Stimulated activated CD4-positive, alpha-beta T cell treated with anti-CD3 and anti-CD28 coated beads, Interleukin-1b, Interleukin-23, amount 100 ng/mL, for 1 hour (primary cell): ENCODE results near the gene NEURL3.
"Not testable (repeated sequence)": the region's sequence is repeated elsewhere in the genome, so short reads cannot be mapped to it uniquely, and the experiment has no call there.

Experiments used
- DNase-seq, 2 donors: peaks; one replicate each; pipeline ENCODE4 v3.0.0-alpha.2; 2020; ENCODE audit warnings: low read depth in 2 of 2

Gene NEURL3

DNA sequence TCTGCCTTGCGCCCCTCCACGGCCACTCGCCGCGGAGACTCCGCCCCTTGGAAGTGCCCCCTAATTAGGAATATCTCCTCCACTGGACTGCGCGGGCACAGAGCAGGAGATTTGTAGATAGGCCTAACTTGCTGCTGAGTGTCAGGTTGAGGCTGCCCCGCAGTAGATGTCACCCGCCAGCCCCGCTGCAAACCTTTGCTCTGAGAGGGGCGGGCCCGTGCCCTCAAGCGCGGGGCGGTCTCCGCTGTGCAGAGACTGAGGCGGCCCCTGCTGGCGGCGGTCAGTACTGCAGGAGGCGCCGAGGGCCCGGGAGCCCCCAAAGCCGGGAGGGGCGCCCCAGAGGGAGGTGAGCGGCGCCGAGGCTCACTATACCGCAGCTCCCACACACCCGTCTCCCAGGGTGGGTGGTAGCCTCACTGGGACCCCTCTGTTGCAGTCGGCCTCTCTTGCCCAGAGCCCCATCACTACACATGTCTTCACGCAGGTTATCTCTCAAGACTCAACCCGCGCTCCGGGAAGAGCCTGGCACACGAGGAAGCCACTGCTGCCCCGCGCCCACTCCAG, 2.9 kb upstream of the NEURL3 start:
- peak; percentile 79 to 92 for DNase-seq

DNA sequence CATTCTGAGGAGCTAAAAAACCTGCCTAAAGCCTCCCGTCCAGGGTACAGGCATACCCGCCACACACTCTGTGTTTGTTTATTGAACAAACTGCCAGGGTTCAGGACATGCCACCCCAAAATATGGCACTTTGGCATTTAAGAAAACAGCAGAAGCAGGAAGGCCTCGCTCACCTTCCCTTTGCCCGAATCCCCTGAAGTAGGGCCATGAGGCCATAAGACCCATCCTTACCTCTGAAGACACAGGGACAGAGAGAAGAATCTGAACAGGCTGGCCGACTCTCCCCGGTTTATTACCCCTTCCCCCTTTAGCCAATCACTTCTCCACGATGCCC, 1.7 kb upstream of the NEURL3 start:
- DNase-seq, result no peak

DNA sequence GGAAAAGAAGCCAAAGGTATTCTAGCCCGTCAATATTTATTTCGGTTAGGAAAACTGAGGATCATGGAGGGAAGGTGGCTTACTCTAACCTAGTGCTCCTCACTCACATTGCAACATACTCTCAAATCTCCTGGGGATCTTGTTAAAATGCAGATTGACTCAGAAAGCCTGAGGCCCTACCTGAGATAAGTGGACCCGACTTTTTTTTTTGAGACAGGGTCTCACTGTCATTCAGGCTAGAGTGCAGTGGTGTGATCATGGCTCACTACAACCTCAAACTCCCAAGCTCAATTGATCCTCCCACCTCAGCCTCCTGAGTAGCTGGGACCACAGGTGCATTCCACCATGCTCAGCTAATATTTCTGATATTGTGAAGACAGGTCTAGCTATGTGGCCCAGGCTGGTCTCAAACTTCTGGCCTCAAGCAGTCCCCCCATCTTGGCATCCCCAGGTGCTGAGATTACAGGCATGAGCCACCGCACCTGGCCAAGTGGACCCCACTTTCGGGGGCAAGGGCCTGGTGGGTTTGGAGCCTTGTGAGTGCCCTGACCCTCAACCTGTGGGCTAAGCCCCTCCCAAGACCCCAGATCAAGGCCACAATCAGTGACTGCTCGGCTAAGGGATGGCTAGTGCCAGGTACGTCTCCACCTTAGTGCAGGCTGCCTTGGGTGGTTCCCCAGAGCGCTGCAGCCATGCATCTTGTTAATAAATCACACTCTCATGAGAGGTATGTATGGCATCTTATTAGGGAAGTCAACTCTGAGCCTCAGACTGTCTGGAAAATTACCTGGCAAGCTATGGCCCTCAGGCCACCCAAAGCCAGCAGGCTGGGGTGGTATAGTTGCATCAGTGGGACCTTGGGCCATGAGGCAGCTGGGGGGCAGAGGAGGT, 1.1 kb upstream of the NEURL3 start:
- no peak for DNase-seq

DNA sequence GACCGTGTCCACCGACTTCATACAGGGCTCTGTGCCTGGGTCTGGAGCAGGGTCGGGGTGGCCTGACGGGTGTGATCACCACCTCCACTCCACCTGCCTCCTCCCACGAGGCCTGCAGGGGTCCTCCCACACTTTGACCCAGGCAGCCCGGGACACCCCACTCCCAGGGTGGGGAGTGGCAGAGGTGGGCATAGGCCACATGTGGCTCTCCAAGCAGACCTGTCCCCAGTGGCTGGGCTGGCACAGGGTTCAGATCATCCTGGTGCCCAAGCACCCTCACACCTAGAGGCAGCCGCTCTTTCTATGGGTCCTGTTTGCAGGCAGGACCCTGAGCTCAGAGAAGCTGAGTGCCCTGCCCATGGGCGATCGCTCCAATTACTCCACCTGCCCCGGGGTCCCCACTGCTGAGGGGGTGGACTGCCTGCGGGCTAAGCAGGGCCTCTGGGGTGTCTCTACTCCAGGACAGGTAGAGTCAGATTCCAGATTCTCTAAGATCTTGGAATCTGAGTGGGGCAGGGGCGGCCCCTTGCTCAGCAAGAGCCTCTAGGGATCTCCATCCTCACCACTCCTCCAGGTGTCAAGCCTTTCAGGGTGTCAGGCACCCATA, 1.4 kb downstream of the NEURL3 start:
- no peak for DNase-seq

DNA sequence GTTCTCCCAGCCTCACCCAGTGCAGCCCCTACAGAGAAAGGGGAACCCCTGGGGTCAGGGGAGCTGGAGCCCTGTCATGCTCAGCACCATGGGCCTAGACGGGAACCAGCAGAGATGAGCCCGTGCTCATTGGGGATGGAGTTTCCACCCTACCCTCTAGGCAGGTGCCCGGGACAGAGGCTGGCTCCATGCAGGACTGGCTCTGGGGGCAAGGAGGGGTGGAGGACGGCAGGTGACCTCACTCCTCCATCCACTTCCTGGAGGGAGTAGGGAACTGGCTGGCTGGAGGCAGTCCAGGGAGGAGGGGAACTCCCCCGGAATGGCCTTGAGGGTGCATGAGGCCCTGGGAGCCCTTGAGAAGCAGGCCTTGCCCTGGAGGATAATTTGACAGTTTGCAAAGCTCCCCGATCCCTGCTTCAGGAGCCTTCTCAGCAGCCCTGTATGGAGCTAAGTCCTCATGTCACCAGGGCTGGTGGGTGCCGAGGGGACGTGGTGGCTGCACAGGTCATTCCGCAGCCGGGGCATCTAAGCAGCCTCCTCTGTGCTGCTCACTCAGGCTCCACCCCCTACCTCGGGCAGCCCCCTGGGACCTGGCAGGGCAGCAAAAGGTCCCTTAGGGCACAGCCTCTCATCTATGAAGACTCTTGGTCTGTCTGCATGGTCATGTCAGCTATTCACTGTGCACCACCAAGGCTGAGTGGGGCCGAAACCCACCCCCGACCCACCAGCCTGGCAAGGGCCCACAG, 2.1 kb downstream of the NEURL3 start:
- no peak for DNase-seq

DNA sequence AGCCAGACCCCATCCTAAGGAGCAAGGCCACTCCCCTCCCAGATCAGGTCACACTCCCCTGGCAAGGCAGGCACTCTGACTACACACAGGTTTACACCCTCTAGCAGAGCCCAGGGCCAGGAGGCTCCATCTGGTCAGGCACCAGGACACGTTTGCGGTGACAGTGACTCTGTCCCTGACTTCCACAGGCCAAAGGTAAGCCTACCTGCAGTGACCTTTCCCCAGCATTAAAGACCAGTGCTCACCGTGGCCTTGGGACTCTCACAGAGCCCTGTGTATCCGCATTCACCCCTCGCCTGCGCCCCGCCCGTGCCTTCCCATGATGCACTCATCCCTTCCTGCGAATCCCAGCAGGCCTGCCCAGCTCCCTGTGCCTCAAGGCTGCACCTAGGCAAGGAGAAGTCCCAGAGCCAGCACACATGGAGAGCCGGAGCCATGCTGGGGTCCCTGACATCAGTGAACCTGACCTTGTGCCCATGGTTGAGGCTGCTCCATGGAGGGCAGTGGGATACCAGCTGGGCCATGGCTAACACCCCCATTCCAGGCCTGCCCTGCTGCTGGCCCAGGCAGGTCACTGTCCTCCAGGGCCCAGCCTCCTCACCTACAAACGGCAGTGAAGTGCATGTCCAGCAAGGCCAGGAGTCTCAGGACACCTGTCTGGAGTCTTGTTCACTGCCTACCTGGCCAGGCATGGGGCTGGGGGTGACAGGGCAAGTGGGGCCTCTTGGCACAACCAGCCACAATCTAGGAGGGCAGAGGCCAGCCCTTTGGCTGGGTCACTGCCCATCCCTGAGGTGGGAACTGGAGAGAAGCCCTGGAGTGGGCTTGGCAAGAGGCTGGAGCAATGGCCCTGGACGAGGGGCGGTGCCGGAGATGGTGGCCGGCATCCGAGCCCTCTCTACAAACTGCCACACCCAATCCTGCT, 3.0 kb downstream of the NEURL3 start:
- DNase-seq, result no peak

DNA sequence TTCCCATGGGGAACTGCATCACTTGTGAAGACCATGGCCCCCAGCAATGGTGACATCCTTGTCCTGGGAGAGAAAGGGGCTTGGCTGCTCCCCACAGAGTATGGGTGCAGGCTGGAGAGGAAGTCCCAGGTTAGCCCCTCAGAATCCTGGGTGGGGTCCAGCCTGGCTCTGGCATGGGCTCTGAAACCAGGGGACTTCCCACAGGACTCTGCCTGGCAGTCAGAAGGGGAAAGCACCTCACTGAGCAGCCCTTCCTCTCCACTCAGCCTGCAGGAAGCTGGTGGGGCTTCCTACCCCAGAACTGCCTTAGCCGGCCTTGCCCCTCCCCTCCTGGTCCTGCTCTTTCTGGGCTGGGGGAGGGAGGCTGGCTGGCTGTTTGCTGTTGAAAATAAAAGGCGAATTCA, 3.7 kb downstream of the NEURL3 start:
- DNase-seq, result no peak

DNA sequence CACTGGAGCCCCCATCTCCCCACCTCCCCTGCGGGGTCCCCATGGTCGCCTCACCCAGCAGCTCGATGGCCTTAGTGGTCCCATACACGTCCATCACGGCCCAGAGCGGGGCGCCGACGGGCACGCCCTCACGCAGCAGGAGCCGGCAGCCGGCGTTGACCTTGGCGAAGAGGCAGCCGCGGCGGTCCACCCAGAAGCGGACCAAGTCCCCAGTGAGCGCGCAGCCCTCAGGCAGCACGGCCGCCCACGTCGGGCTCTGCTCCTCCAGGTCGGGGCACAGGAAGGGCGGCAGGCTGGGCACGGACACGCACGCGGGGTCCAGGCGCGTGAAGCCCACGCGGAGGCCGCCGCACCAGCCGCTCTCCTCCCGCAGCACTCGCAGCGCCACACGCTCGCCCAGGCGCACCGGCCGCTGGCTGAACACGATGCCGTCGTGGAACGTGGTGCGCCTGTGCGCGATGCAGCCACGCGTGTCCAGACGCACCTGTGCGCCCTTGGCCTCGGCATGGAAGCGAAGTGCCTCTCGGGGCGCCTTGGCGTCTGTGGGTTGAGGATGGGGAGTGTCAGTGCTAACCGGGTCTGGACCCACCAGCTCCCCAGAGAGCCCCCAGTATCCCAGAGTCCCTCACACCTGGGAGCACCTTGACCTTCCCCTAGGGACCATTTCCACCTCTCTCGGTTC, 4.6 kb downstream of the NEURL3 start:
- no peak for DNase-seq

DNA sequence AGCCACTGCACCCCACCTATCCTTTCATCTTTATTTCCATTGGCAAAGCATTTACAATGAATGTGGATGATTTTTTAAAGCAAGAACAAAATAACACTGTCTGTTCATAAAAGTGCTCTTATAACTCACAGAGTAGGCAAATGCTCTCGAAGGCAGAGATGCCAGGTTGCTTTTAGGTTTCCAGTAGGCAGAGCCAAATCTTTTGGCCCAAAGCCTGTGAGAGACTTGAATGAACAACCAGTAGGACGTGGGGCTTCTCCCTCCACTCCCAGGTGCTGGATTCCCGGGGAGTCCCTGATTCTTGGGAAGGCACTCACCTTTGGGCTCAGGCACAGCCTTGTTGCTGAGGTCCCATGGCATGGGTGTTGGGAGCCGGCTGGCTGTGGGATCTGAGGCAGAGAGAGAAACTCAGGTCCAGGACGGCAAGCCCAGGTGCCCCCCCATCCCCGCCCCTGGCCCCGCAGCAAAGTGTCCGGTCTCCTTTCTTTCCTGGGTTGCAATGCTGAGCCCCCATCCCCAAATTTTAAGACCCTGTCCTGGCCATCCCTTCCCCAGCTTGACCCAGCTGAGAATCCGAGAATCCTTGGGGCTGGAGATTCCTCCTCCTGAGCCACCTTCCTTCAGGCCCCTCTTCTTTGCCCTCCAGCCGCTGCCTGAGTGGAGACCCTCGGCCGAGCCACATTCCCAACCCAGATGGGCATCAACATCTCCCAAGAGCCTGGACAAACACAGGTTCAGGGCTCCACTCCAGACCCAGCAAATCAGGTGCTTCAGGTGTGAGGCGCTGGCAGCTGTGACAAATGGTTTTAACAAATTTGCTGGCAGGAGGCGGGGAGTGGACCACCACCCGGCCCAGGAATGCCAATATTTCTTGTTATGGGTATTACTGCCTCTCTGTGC, 5.8 kb downstream of the NEURL3 start:
- DNase-seq, result no peak

DNA sequence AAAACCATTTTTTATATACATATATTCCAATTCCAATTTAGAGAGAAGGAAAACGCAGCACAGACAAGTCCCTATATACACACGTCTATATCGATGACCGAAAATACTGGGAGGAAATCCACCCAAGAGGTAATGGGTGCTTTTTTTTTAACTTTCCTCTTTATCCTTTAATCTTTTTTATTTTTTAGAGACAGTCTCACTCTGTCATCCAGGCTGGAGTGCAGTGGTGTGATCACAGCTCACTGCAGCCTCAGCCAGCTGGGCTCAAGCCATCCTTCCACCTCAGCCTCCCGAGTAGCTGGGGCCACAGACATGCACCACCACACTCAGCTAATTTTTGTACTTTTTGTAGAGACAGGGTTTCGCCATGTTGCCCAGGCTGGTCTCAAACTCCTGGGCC, 6.5 kb downstream of the NEURL3 start:
- not testable (repeated sequence) for DNase-seq

DNA sequence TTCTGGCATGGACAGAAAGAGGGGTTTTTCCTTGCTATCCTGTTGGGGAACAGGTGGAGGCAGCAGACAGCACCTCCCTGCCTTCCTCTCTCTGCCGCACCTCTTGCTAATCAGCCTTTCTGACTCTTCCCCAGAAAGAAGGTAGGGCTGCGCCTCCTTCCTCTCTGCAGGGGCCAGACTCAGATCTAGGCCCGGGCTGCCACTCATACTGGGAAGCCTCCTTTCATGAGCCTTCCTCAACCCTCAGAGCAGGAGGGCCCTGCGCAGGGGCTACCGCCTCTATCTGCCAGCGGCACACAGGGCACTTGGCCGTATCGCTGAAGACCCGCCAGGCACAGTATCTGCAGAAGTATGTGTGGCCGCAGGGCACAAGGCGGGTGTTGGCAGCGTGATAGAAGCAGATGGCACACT, 7.1 kb downstream of the NEURL3 start:
- no peak for DNase-seq

DNA sequence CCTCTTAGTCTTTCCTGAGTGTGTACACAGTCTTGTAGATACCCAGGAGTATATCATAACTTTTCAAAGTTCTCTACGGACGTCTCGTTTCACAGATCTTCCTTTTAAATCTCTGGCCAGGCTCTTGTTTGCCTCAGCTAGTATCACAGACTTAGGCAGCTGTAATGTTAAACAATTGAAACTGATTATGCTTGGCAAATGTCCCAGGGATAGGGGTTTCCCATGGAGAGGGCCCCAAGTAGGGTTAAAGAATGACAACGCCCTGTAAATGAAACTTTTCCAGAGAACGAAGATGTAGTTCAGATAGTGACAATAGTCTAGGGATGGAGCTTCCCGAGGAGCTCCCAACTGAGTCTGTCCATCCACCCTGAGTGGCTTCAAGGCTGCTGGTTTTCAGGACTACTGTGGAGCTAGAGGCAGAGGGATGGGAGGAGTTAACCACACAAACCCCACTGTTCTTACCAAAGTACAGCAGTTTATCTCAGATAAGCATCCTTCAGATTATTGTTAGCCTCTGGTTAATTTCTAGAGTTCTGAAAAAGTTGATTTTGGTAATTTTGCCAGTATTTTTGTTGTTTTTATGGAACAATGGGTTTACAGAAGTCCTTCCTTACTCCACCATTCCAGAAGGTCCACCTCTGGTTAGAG, 9.1 kb downstream of the NEURL3 start:
- no peak for DNase-seq

DNA sequence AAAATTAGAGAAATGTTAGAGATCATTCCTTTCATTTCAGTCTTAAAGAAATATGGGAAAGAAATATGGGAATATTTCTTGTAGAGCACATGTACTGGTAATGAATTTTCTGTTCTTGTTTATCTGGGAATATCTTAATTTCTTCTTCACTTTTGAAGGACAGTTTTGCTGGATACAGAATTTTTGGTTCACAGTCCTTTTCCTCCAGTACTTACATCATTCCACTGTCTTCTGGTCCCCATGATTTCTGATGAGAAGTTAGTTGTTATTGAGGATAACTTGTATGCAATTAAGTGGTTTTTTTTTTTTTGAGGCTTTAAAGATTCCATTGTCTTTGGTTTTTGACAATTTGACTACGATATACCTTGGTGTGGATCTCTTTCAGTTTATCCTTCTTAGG, 11.0 kb downstream of the NEURL3 start:
- no peak for DNase-seq

DNA sequence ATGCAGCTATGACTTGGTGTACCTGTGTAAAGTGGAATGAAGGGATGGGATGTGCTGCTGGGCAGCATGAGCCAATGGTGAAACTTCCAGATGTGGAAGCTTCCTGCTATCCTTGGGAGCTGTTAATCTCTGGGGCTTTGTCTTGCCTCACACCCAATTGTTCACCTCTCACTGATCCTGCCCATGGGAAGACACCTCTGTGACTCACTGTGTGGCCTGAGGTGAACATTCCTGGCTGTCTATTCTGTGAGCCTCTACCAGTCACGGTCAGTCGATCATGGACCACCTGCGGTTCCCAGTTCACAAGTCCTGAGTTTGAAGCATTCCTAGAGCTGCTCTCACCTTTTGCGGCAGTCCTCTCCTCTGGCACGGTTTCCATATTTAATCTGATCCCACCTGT, 12.1 kb downstream of the NEURL3 start:
- DNase-seq, result no peak

DNA sequence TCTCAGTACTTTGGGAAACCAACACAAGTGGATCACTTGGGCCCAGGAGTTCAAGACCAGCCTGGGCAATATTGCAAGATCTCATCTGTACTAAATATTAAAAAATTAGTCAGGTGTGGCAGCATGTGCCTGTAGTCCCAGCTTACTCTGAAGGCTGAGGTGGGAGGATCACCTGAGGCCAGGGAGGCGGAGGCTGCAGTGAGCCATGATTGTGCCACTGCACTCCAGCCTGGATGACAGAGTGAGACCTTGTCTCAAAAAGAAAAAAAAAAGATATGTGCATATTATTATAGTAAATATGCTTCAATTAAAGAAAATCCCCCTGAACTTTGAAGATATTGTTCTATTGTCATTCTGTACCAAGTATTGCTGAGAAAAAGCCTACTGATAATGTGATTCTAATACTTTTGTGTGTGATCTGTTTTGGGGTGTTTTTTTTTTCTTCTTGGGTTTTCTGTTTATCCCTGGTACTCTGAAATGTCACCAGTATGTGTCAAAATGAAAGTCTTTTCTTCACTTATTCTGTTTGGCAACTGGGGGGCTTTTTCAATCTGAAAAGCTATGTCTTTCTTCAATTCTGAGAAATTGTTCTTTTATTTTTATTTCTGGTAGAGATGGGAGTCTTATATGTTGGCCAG, 13.2 kb downstream of the NEURL3 start:
- DNase-seq, result no peak

DNA sequence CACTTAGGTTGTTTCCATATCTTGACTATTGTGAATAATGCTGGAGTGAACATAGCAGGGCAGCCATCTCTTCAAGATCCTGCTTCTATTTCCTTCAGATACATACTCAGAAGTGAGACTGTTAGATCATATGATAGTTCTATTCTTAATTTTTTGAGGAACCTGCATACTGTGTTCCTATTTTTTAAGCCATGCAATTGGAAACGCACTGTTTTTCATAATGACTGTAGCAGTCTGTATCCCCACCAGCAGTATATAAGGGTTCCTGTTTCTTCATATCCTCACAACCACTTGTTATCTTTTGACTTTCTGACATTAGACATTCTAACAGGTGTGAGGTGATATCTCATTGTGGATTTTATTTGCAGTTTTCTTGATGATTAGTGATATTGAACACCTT, 15.5 kb downstream of the NEURL3 start:
- no peak for DNase-seq

DNA sequence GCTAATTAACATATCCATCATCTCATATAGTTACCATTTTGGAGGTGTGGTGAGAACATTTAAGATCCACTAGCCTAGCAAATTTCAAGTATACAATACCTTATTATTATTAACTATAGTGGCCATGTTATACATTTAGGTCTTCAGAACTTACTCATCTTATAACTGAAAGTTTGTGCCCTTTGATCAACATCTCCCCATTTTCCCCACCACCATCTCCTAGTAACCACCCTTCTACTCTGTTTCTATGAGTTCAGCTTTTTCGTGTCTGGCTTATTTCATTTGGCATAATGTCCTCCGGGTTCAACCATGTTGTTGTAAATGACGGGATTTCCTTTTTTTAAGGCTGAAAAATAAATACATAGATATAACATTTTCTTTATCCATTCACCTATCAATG, 15.9 kb downstream of the NEURL3 start:
- DNase-seq, result no peak

DNA sequence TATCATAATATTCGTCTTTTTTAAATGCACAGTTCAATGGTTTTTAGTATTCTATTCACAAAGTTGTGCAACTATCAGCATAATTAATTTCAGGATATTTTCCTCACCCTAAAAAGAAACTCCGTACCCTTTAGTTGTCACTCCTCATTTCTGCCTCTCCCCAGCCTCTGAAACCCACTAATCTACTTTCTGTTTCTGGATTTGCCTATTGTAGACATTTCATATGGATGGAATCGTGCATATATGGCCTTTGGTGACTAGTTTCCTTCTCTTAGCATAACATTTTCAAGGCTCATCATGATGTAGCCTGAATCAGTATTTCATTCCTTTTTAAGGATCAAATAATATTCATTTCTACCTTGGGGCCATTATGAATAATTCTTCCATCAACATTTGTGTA, 18.5 kb downstream of the NEURL3 start:
- DNase-seq, result no peak
